OCI-LY7 (cell line): Measurements from ENCODE around the gene LBP.

Experiments
- CTCF ChIP-seq: fragments of 200-600 bp; sonication (generic); conservative IDR thresholded peaks from 2 replicates; pipeline ENCODE4 v1.5.1; 2014; ENCODE audit warnings: mild to moderate bottlenecking, antibody characterized with exemption, low read length, moderate library complexity, mixed read lengths
- EZH2phosphoT487 ChIP-seq: fragments of 200-600 bp; sonication (generic); IDR thresholded peaks from 2 replicates; pipeline ENCODE4 v1.6.1; 2018; ENCODE audit warnings: low read depth, borderline replicate concordance, mild to moderate bottlenecking, mixed run types, antibody characterized with exemption, low read length, moderate library complexity, mixed read lengths

DNA sequence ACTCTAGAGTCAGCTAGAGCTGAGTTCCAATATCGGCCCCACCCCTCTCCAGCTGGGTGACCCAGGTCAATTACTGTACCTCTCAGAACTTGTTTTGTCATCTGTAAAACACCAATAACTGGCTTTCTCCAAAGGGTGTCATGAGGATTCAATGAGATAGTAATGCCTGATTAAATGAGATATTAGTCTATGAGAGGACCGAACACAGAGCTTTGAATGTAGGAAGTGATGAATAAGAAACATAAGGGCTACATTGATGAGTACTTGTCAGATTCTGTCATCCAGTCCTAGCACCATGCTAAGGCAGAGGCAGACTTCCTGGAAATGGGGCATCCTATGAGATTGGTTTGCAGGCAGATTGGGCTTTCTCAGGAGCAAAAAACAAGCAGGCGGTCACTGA is 22.1 kb upstream of the LBP start:
- TF ChIP-seq CTCF (no peak), EZH2phosphoT487 (no peak)
